Panc1 (cell line): Measurements from ENCODE around the gene RCOR3. TPM values are rescaled to one million over a fixed set of nuclear protein-coding genes. Genes with fewer than 3 reads are reported as not detected.
"Not testable (repeated sequence)": the region's sequence is repeated elsewhere in the genome, so short reads cannot be mapped to it uniquely, and the experiment has no call there.

Experiments
- ATAC-seq: fragments of 200-7000 bp; cut with Tn5 transposase; 2 replicates; pipeline ENCODE4 v1.9.1; 2020; ENCODE audit warnings: mild to moderate bottlenecking, moderate library complexity
- BruUV-seq: library from RNA; stranded (reverse); fragments of 400-500 nt; replicated peaks from 2 replicates; lab custom pipeline; 2021; lab: Mats Ljungman, UMichigan
- CTCF ChIA-PET: fragments of 300-600 bp; sonication (Branson Sonifier 250); formaldehyde crosslinking; loops from one replicate; lab custom pipeline; 2022; ENCODE audit warnings: antibody characterized with exemption; lab: Charles Lee
- POLR2A ChIA-PET: fragments of 300-600 bp; sonication (Branson Sonifier 250); formaldehyde crosslinking; loops from one replicate; lab custom pipeline; 2022; ENCODE audit warnings: antibody characterized with exemption; lab: Charles Lee
- DNase-seq: peaks from one replicate; pipeline ENCODE4 v3.0.0-alpha.2; 2010; ENCODE audit warnings: low read depth, low spot score
- H3K27ac ChIP-seq: 2 replicates; pipeline ENCODE4 v1.5.1; 2011; ENCODE audit warnings: mild to moderate bottlenecking, low read length, inconsistent platforms
- H3K27me3 ChIP-seq: fragments of 200-500 bp; sonication (Bioruptor generic); 2 replicates; pipeline ENCODE4 v1.6.0; 2014; ENCODE audit warnings: low read length, inconsistent platforms; ENCODE audit not compliant: control insufficient read depth, insufficient read depth
- H3K36me3 ChIP-seq: fragments of 200-500 bp; sonication (Bioruptor generic); 2 replicates; pipeline ENCODE4 v1.5.1; 2014; ENCODE audit warnings: inconsistent platforms, mild to moderate bottlenecking, low read length, moderate library complexity; ENCODE audit not compliant: control insufficient read depth, insufficient read depth
- H3K4me1 ChIP-seq: 2 replicates; pipeline ENCODE4 v1.5.1; 2011; ENCODE audit warnings: inconsistent platforms, mild to moderate bottlenecking, low read length, moderate library complexity; ENCODE audit not compliant: control insufficient read depth, insufficient read depth
- H3K4me3 ChIP-seq, 2 experiments: 2 replicates each; pipeline ENCODE4 v1.5.1; 2011 to 2012; ENCODE audit warnings: low read depth in 2 of 2, low read length in 2 of 2, mild to moderate bottlenecking in 2 of 2, inconsistent platforms in 1 of 2, moderate library complexity in 1 of 2
- H3K9me3 ChIP-seq: fragments of 200-500 bp; sonication (Bioruptor generic); 2 replicates; pipeline ENCODE4 v1.5.1; 2014; ENCODE audit warnings: low read depth, mild to moderate bottlenecking, inconsistent platforms, low read length, moderate library complexity; ENCODE audit not compliant: control insufficient read depth, insufficient read depth
- CTCF ChIP-seq: fragments of 450-650 bp; IDR thresholded peaks from 2 replicates; pipeline ENCODE4 v1.5.1; 2017; ENCODE audit warnings: mild to moderate bottlenecking
- POLR2AphosphoS5 ChIP-seq: IDR thresholded peaks from 2 replicates; pipeline ENCODE4 v1.6.1; 2012; ENCODE audit warnings: mild to moderate bottlenecking, low read depth, low read length, moderate library complexity
- REST ChIP-seq, 2 experiments: IDR thresholded peaks; 2 replicates each; pipeline ENCODE4 v1.6.1; 2011 to 2012; ENCODE audit warnings: low read depth in 2 of 2, control low read depth in 1 of 2, low read length in 1 of 2, mild to moderate bottlenecking in 1 of 2, moderate library complexity in 1 of 2; ENCODE audit not compliant: insufficient read depth in 1 of 2
- SIN3A ChIP-seq: IDR thresholded peaks from 2 replicates; pipeline ENCODE4 v1.6.1; 2012; ENCODE audit warnings: low read depth, mild to moderate bottlenecking, low read length, moderate library complexity, borderline replicate concordance; ENCODE audit not compliant: insufficient read depth
- TCF7L2 ChIP-seq: IDR thresholded peaks from 2 replicates; pipeline ENCODE4 v1.6.1; 2011; ENCODE audit warnings: mild to moderate bottlenecking, low read depth, low read length, inconsistent platforms
- in situ Hi-C: cut with HindIII; loops from 2 replicates; pipeline ENCODE4 v1.10.0; 2016; ENCODE audit warnings: low sequenced_read_pairs, low pct_unique_long_range_greater_than_20kb
- intact Hi-C: fragments of 100-400 bp; cut with micrococcal nuclease; formaldehyde crosslinking; loops from one replicate; pipeline ENCODE4 v1.10.0; 2022; ENCODE audit not compliant: unreplicated experiment
- total RNA-seq: library from RNA; stranded (reverse); gene quantifications from one replicate; pipeline ENCODE4 v1.2.1, GENCODE V29; 2021; ENCODE audit not compliant: unreplicated experiment

RCOR3 gene
- total RNA-seq, 1 experiment from 2014 or later: 40.4 TPM

GRCh38 chr1:211348547-211348946 lies 89.4 kb downstream of the RCOR3 start:
- no peaks in the 10 kb centered on the region for H3K9me3 ChIP-seq
- DNase-seq (no peak), ATAC-seq (no peak)
- no peaks in the 10 kb centered on the region for H3K27me3 ChIP-seq
- H3K4me3 ChIP-seq: no peak overlapping the region
- no TSS peak for BruUV-seq
- no peaks in the 10 kb centered on the region for H3K4me1 ChIP-seq
- intact Hi-C loops: no loop called here
- no peak overlapping the region for H3K27ac ChIP-seq
- CTCF ChIA-PET: no interaction called here
- TF ChIP-seq TCF7L2: no peak
- TF ChIP-seq CTCF: no peak
- TF ChIP-seq REST (IDR thresholded peaks at IDR 0.05; ENCODE audit: insufficient read depth in 1 of 2, low read depth in 2 of 2, low read length in 1 of 2): no peak
- TF ChIP-seq SIN3A: no peak
- TF ChIP-seq POLR2AphosphoS5: no peak
- POLR2A ChIA-PET: no interaction called here
- no peaks in the 10 kb centered on the region for H3K36me3 ChIP-seq
- in situ Hi-C loops: no loop called here

- BruUV-seq: no TSS peak
- no peaks in the 10 kb centered on the region for H3K27me3 ChIP-seq
- no peak overlapping the region for H3K4me3 ChIP-seq
- no peaks in the 10 kb centered on the region for H3K9me3 ChIP-seq
- H3K27ac ChIP-seq: no peak overlapping the region
- in situ Hi-C loops: no loop called here
- ChIA-PET POLR2A (no interaction called here), CTCF (no interaction called here)
- no peaks in the 10 kb centered on the region for H3K36me3 ChIP-seq
- DNase-seq (no peak), ATAC-seq (no peak)
- TF ChIP-seq REST (IDR thresholded peaks at IDR 0.05; ENCODE audit: insufficient read depth in 1 of 2, low read depth in 2 of 2, low read length in 1 of 2) (no peak), SIN3A (no peak), CTCF (no peak), TCF7L2 (no peak), POLR2AphosphoS5 (no peak)
- intact Hi-C loops: no loop called here
- H3K4me1 ChIP-seq: no peaks in the 10 kb centered on the region
Measured at GRCh38 chr1:211349741-211350140, 90.6 kb downstream of the RCOR3 start.

GRCh38 chr1:211352055-211352454 lies 92.9 kb downstream of the RCOR3 start:
- ATAC-seq, H3K4me3 ChIP-seq, intact Hi-C loops, POLR2A ChIA-PET, in situ Hi-C loops, H3K27ac ChIP-seq, H3K9me3 ChIP-seq, H3K36me3 ChIP-seq, BruUV-seq, H3K27me3 ChIP-seq, H3K4me1 ChIP-seq, DNase-seq: not testable (repeated sequence)
- CTCF ChIA-PET: interaction anchor here (0.6 kb wide), 1 partner anchor 159 kb away, joined by 14 read pairs; no protein-coding TSS in a partner anchor
